Anterior cingulate cortex (tissue), 58 donors: ENCODE data around the gene TADA2B.

Experiments
- DNase-seq, 58 donors: peaks; one replicate each; lab custom pipeline; 2025; lab: John Stamatoyannopoulos, UW

TADA2B gene

DNA sequence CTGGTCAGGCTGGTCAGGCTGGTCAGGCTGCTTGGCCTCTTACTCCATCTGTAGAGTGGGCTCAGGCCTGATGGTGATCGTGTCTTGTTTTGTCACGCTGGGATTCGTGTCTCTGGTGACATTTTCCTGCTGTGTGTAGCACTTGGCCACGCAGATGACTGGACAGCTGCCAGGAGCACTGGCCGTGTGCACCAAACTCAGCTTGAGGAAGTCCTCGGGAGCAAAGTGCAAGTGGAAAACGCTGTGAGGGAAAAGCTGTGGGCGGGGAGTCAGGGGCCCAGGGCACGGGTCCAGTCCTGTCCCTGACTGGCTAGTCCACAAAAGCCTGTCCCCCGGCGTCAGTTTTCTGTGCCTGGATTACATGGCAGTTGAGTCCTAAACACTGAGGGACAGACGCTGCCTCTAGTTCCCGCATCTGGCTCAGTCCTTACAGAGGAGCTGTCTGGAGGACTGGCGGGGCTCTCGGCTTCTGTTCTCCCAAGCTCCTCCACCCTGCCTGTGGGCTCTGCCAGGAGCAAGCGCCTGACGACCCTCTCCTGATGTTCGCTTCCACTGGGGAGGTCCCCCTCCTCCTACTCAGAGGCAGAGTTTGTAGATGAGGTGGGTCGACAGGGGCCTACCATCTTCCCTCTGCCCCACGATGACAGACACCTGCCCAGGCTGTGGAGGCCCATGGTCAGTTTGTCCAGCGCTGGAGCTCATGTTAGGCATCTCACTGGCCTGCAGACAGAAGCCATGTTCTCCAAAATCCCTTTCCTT lies 60.6 kb downstream of the TADA2B start:
- DNase-seq, result peak in 38 of 58 donors; percentile 50 to 93 (median 74)

DNA sequence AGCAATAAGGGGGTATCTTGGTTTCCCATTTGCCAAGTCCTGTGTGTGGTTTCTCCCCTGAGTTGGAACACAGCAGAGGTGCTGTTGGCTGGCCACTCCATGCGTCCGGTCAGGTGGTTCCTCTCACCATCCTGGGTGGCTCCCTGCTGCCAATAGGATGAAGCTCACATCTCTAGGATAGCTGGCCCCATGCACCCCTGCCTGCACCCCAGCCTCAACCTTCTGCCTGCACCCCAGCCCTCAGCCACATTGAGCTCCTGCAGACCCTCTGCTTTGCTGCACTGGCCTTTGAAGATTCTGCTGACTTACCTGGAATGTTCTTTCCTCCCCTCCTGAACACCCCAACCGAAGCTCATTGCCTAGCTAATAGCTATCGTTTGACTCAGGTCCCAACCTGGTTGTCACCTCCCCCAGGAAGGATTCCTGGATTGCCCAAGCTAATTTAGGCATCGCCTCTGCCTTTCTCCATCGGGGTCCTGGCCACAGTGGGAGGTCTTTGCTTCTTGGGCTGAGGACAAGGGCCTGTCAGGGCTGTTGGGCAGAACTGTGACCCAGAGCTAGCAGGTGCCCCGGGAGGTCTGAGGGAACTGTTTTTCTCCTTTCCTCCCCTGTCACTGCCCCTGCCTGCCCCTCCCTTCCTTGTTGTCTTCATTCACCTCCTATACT lies 61.3 kb downstream of the TADA2B start:
- no peak for DNase-seq

DNA sequence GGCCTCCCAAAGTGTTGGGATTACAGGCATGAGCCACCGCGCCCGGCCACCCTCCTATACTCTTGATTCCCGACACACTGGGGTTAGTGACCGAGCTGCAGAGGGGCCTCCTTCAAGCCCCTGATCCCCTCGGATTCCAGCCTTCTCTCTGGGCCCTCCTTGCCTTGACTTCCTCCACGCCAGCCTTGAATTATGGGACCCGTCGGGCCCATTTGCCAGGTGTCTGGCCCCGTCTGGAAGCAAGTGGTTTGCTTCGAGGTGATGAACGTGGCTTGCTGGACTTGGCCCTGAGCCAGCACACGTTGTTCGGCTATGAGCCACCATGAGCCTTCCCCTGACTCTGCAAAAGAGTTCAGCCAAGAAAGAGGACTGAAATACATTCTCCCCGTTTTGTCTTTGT lies 62.1 kb downstream of the TADA2B start:
- DNase-seq, result no peak

DNA sequence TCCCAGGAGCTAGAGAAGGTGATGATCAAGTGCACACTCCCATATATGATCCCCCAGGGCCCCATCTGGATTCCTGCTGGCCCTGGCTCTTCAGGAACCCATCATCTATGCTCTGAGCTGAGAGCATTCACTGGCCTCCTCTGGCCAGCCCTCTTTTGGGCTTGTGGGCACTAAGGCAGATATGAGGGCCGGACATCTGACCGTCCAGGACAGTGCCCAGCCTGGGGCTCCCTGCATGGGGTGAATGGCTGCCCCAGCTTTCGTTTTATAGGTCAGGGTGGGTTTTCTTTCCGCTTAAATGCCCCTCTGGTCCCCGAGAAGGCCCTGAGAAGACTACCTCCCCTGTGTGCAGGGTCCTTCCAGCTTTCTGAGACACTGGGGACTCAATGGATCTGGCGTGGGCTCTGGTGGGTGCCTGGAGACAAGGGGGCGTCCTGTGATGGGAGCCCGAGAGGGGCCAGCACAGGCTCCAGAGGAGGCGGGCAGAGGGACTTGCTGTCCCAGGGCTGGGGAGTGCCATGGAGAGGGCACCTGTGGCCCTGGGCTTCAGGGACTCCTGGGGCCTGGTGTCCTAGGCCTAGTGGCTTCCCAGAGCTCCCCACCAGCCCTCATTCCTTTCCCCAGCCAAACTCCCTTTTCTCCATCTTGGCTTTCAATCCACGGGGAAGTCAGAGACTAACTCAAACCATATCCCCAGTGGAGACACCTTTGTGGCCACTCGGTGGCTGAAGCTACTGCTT lies 64.2 kb downstream of the TADA2B start:
- DNase-seq, result no peak
